ENCODE results near the gene ADGRL3. TPM values are rescaled to one million over a fixed set of nuclear protein-coding genes. Genes with fewer than 3 reads are reported as not detected.

The ADGRL3 gene
- total RNA-seq, 4 donors from 2014 or later: 4.6 to 7.1 (median 6.3) TPM

- no peaks in the 10 kb centered on the region for H3K36me3 ChIP-seq
- H3K9me3 ChIP-seq: peaks cover 0 to 3% (median 0%) of the 10 kb centered on the region in 4 donors
- H3K27me3 ChIP-seq: no peaks in the 10 kb centered on the region
- H3K4me3 ChIP-seq: no peak overlapping the region
- intact Hi-C loops (cut with DNase I): no loop called here
- H3K27ac ChIP-seq (replicated peaks in 1 of 4): no peak overlapping the region
- TF ChIP-seq CTCF (IDR thresholded peaks at IDR 0.05) (no peak), EP300 (IDR thresholded peaks at IDR 0.05) (no peak), POLR2A (IDR thresholded peaks at IDR 0.05; ENCODE audit: low read depth) (no peak), POLR2AphosphoS5 (IDR thresholded peaks at IDR 0.05) (no peak)
- H3K4me1 ChIP-seq: no peaks in the 10 kb centered on the region
- no peak for DNase-seq (ENCODE audit: extremely low spot score)
- 77% methylated on average over 4 of the region's 4 CpGs for WGBS
These were observed 132.6 kb downstream of the ADGRL3 start for GRCh38 chr4:61332693-61333092.

GRCh38 chr4:61333490-61333889 lies 133.4 kb downstream of the ADGRL3 start:
- Histone ChIP-seq H3K4me3 (no peak overlapping the region), H3K4me1 (no peaks in the 10 kb centered on the region), H3K27me3 (no peaks in the 10 kb centered on the region), H3K27ac (replicated peaks in 1 of 4) (no peak overlapping the region), H3K9me3 (peaks cover 0 to 3% (median 0%) of the 10 kb centered on the region in 4 donors), H3K36me3 (no peaks in the 10 kb centered on the region)
- DNase-seq (ENCODE audit: extremely low spot score): no peak
- 79% methylated on average over 1 of the region's 1 CpG for WGBS
- TF ChIP-seq POLR2A (IDR thresholded peaks at IDR 0.05; ENCODE audit: low read depth) (no peak), EP300 (IDR thresholded peaks at IDR 0.05) (no peak), POLR2AphosphoS5 (IDR thresholded peaks at IDR 0.05) (no peak), CTCF (IDR thresholded peaks at IDR 0.05) (no peak)
- intact Hi-C loops (cut with DNase I): no loop called here

- H3K9me3 ChIP-seq: peaks cover 0 to 3% (median 0%) of the 10 kb centered on the region in 4 donors
- intact Hi-C loops (cut with DNase I): no loop called here
- no peaks in the 10 kb centered on the region for H3K27me3 ChIP-seq
- H3K36me3 ChIP-seq: no peaks in the 10 kb centered on the region
- H3K27ac ChIP-seq (replicated peaks in 1 of 4): no peak overlapping the region
- DNase-seq (ENCODE audit: extremely low spot score): no peak
- no peak overlapping the region for H3K4me3 ChIP-seq
- 82% methylated on average over 3 of the region's 3 CpGs for whole genome bisulfite sequencing
- TF ChIP-seq CTCF (IDR thresholded peaks at IDR 0.05): no peak
- no peak for TF ChIP-seq POLR2AphosphoS5 (IDR thresholded peaks at IDR 0.05)
- no peak for TF ChIP-seq POLR2A (IDR thresholded peaks at IDR 0.05; ENCODE audit: low read depth)
- no peak for TF ChIP-seq EP300 (IDR thresholded peaks at IDR 0.05)
- H3K4me1 ChIP-seq: no peaks in the 10 kb centered on the region
These were observed 135.2 kb downstream of the ADGRL3 start for GRCh38 chr4:61335241-61335763.

- H3K4me3 ChIP-seq: no peak overlapping the region
- WGBS: 88% methylated on average over 5 of the region's 5 CpGs
- intact Hi-C loops (cut with DNase I): no loop called here
- no peak for DNase-seq (ENCODE audit: extremely low spot score)
- no peaks in the 10 kb centered on the region for H3K9me3 ChIP-seq
- TF ChIP-seq EP300 (IDR thresholded peaks at IDR 0.05): no peak
- TF ChIP-seq CTCF (IDR thresholded peaks at IDR 0.05): no peak
- no peak for TF ChIP-seq POLR2AphosphoS5 (IDR thresholded peaks at IDR 0.05)
- H3K27me3 ChIP-seq: no peaks in the 10 kb centered on the region
- no peaks in the 10 kb centered on the region for H3K4me1 ChIP-seq
- no peaks in the 10 kb centered on the region for H3K36me3 ChIP-seq
- H3K27ac ChIP-seq (replicated peaks in 1 of 4): no peak overlapping the region
These were observed 136.4 kb downstream of the ADGRL3 start for GRCh38 chr4:61336488-61336887.

GRCh38 chr4:61336916-61337315 lies 136.8 kb downstream of the ADGRL3 start:
- no peak for DNase-seq (ENCODE audit: extremely low spot score)
- Histone ChIP-seq H3K9me3 (no peaks in the 10 kb centered on the region), H3K27me3 (no peaks in the 10 kb centered on the region), H3K36me3 (no peaks in the 10 kb centered on the region), H3K27ac (replicated peaks in 1 of 4) (no peak overlapping the region), H3K4me1 (no peaks in the 10 kb centered on the region), H3K4me3 (no peak overlapping the region)
- TF ChIP-seq POLR2A (IDR thresholded peaks at IDR 0.05; ENCODE audit: low read depth) (no peak), POLR2AphosphoS5 (IDR thresholded peaks at IDR 0.05) (no peak), EP300 (IDR thresholded peaks at IDR 0.05) (no peak), CTCF (IDR thresholded peaks at IDR 0.05) (no peak)
- intact Hi-C loops (cut with DNase I): no loop called here
- WGBS: 86% methylated on average over 1 of the region's 1 CpG

Measured in esophagus muscularis mucosa (tissue), 4 donors.